Activated T-helper 17 cell treated with anti-CD3 and anti-CD28 coated beads, Interleukin-2, amount 50 U/mL, for 72 hours (primary cell): ENCODE results near the gene SMARCE1. TPM values are rescaled to one million over a fixed set of nuclear protein-coding genes. Genes with fewer than 3 reads are reported as not detected.

Experiments
- ATAC-seq: fragments of 150-1000 bp; cut with Tn5 transposase; replicated peaks from 2 replicates; pipeline ENCODE4 v1.10.0; 2021; ENCODE audit warnings: mild to moderate bottlenecking, moderate library complexity
- H3K27ac Mint-ChIP-seq: one replicate; pipeline ENCODE4 v1.8.0; 2022; ENCODE audit warnings: mixed read lengths
- H3K27me3 Mint-ChIP-seq: one replicate; pipeline ENCODE4 v1.8.0; 2022; ENCODE audit warnings: mixed read lengths
- H3K36me3 Mint-ChIP-seq: one replicate; pipeline ENCODE4 v1.8.0; 2022; ENCODE audit warnings: low read depth, mild to moderate bottlenecking, mixed read lengths
- H3K4me1 Mint-ChIP-seq: one replicate; pipeline ENCODE4 v1.8.0; 2022; ENCODE audit warnings: mixed read lengths
- H3K4me3 Mint-ChIP-seq: one replicate; pipeline ENCODE4 v1.8.0; 2022; ENCODE audit warnings: mild to moderate bottlenecking, mixed read lengths
- H3K9me3 Mint-ChIP-seq: one replicate; pipeline ENCODE4 v1.8.0; 2022; ENCODE audit warnings: mixed read lengths
- total RNA-seq, 2 donors: library from RNA; stranded (reverse); gene quantifications; one replicate each; pipeline ENCODE4 v1.2.3, GENCODE V29; 2022

The SMARCE1 gene
- total RNA-seq, 2 donors from 2014 or later, result 82.1 to 85.5 TPM

GRCh38 chr17:40623419-40624210 lies 24.0 kb downstream of the SMARCE1 start:
- Mint-ChIP-seq H3K27ac (peak overlapping the region; percentile 71), H3K36me3 (peaks cover 18% of the 10 kb centered on the region), H3K4me3 (peak overlapping the region; percentile 70), H3K9me3 (no peaks in the 10 kb centered on the region), H3K4me1 (peaks cover 50% of the 10 kb centered on the region), H3K27me3 (no peaks in the 10 kb centered on the region)
- no peak for ATAC-seq

DNA sequence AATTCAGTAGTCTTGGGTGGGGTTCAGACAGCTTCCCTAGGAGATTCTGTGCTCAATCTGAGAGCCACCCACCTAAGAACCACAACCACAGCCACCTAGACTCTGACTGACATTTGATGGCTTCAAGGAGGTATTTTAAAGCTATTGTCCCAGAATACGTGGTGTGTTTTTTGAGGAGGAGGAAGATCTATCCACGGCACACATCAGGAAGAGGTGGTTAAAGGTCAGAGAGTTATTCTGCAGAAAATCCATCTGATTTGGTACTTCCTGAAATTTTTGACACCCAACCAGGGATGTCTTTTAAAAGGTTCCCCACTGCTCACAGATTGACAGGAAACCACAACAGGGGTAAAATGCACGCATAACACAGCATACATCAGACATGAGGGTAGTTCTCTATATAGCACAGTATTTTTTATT lies 25.1 kb downstream of the SMARCE1 start:
- ATAC-seq, result peak; percentile 34
- Mint-ChIP-seq H3K4me1 (peaks cover 49% of the 10 kb centered on the region), H3K36me3 (peaks cover 7% of the 10 kb centered on the region), H3K27ac (peak overlapping the region; percentile 64), H3K27me3 (no peaks in the 10 kb centered on the region), H3K4me3 (peak overlapping the region; percentile 52), H3K9me3 (no peaks in the 10 kb centered on the region)

GRCh38 chr17:40621578-40621977 lies 26.0 kb downstream of the SMARCE1 start:
- peak overlapping the region; percentile 52 for H3K4me3 Mint-ChIP-seq
- H3K27me3 Mint-ChIP-seq, result no peaks in the 10 kb centered on the region
- ATAC-seq, result no peak
- H3K9me3 Mint-ChIP-seq, result no peaks in the 10 kb centered on the region
- peaks cover 48% of the 10 kb centered on the region for H3K4me1 Mint-ChIP-seq
- no peak overlapping the region for H3K27ac Mint-ChIP-seq
- H3K36me3 Mint-ChIP-seq, result no peaks in the 10 kb centered on the region

GRCh38 chr17:40621019-40621418 lies 26.6 kb downstream of the SMARCE1 start:
- no peak overlapping the region for H3K27ac Mint-ChIP-seq
- no peak for ATAC-seq

DNA sequence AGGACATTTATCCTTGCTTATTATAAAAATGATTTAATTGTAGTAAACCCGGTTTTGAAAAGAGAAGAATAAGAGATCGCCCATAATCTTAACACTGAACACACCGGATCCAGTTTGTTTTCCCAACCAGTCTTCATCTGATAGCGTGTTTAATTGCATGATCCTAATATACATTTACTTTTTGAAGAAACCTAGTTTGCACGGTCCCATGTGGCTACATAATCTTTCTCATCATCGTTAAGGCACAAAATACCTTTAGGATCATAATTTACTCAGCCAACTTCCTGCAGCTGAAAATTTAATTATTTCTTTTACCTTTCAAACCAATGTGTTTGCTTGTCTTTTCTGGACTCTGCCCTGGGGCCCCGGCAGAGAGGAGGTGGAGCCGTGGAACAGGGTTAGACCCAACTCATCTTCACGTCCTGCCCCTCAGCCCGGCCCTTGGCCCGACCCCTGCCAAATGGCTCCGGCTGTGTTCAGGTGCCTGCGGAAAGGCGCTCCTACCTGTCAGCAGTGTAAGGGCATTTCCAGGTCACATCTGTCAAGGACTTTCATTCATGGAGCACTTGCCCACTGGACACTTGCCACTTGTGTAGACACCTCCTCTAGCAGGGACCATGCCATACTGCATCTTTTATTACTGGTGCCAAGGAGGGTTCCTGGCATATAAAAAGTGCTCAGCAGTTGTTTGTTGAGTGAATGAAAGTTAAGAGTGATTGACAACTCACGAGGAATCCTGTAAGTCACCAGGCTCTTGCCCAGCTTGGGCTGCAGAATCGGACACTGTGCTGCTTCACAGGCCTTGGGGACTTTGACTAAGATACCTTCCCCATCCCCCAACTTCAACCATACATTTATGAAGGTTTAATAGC lies 28.6 kb downstream of the SMARCE1 start:
- H3K4me3 Mint-ChIP-seq, result peak overlapping the region; percentile 80
- H3K27me3 Mint-ChIP-seq, result no peaks in the 10 kb centered on the region
- no peak for ATAC-seq
- peaks cover 52% of the 10 kb centered on the region for H3K4me1 Mint-ChIP-seq
- H3K27ac Mint-ChIP-seq, result peak overlapping the region; percentile 88
- H3K9me3 Mint-ChIP-seq, result no peaks in the 10 kb centered on the region
- no peaks in the 10 kb centered on the region for H3K36me3 Mint-ChIP-seq

More at GRCh38 chr17:40621019-40621418, 26.6 kb downstream of the SMARCE1 start:
- peaks cover 53% of the 10 kb centered on the region for H3K4me1 Mint-ChIP-seq
- H3K27me3 Mint-ChIP-seq, result no peaks in the 10 kb centered on the region
- no peaks in the 10 kb centered on the region for H3K9me3 Mint-ChIP-seq
- peak overlapping the region; percentile 80 for H3K4me3 Mint-ChIP-seq
- no peaks in the 10 kb centered on the region for H3K36me3 Mint-ChIP-seq

DNA sequence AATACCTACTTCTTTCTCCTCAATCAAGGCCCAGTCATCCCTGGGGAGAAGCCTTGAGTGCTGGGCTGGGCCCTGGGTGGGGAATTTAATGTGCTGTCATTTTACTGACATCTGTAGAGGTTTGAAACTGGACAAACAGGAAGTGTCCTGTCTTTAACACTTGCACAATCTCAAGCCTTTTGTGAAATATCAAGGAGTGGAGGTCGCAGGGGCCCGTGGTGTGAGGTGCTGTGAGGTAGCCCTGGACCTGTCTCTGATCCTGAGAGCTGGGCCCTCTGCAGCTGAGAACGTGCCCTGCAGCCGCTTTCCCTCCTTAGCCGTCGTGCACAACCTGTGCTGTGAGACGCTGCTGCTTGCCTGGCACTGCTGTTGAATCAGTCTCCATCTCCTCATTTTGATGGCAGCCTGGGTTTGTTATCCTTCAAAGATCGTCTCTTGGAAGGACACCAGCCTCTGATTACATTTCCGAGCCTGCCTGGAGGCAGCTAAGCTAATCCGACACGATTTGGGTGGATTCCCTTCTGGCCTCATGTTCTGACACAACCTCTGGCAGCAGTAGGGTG lies 29.9 kb downstream of the SMARCE1 start:
- Mint-ChIP-seq H3K27me3 (no peaks in the 10 kb centered on the region), H3K4me1 (peaks cover 57% of the 10 kb centered on the region), H3K36me3 (no peaks in the 10 kb centered on the region), H3K4me3 (no peak overlapping the region), H3K27ac (no peak overlapping the region), H3K9me3 (no peaks in the 10 kb centered on the region)
- no peak for ATAC-seq

DNA sequence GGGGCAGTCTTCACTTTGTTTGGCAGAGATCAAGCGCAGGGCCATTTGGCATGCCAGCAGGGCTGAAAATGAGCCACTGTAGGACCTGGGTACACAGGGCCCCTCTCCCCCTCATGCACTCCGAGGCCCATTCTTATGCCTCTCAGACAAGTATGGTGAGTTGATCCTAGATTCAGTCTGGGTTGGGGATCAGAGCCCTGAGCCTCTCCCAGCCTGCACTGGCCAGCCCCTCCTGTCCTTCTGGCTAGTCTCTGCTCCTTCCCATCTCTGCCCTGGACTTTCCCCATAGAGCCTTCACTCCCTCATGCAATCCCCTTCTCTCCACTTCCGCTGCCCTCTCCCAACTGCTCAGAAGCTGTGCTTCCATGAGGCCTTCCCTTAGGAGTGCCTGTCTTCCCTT lies 31.0 kb downstream of the SMARCE1 start:
- Mint-ChIP-seq H3K9me3 (no peaks in the 10 kb centered on the region), H3K27me3 (no peaks in the 10 kb centered on the region), H3K36me3 (no peaks in the 10 kb centered on the region), H3K4me3 (peak overlapping the region; percentile 74), H3K27ac (peak overlapping the region; percentile 87), H3K4me1 (peaks cover 53% of the 10 kb centered on the region)
- no peak for ATAC-seq

- Mint-ChIP-seq H3K4me3 (peak overlapping the region; percentile 74), H3K36me3 (no peaks in the 10 kb centered on the region), H3K27me3 (no peaks in the 10 kb centered on the region), H3K9me3 (no peaks in the 10 kb centered on the region), H3K27ac (peak overlapping the region; percentile 87), H3K4me1 (peaks cover 57% of the 10 kb centered on the region)
- ATAC-seq, result no peak
These were observed 31.7 kb downstream of the SMARCE1 start for GRCh38 chr17:40615841-40616476.

DNA sequence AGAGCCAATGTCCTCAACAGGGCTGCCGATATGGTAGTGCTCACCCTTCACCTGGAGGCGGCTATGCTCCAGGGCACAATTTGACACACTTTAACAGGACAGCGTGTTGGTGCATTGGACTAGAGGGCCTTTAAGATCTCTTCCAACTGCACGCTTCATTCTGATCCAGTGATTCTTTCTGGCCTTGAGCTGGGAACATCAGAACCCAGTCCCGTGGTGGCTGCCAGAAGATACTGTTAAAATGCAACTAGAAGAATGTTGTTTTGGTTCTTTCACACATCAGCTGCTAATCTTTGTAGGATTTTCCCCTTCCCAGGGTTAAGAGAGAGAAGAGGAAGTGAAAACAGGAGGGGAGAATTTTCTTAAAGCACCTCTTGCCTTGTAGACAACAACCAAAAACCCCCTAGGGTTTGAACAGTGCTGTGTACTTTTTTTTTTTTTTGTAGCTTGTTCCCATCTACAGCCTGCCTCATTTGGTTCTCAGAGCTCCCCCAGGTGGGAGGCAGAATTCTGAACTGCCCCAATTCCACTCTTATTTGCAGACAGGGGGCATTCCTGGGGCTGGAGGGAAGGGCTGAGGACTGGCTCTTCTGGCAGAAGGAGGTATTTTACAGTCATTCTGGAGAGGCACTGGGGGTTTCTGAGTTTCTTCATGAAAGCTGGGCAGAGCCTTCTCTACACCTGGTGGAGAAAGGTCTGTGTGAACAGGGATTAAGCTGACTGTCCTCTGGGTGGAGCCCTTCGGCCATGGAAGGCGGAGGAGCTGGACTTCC lies 32.4 kb downstream of the SMARCE1 start:
- ATAC-seq, result peak; percentile 47
- H3K4me3 Mint-ChIP-seq, result peak overlapping the region; percentile 74
- peaks cover 55% of the 10 kb centered on the region for H3K4me1 Mint-ChIP-seq
- no peaks in the 10 kb centered on the region for H3K36me3 Mint-ChIP-seq
- H3K9me3 Mint-ChIP-seq, result no peaks in the 10 kb centered on the region
- H3K27ac Mint-ChIP-seq, result peak overlapping the region; percentile 87
- no peaks in the 10 kb centered on the region for H3K27me3 Mint-ChIP-seq

DNA sequence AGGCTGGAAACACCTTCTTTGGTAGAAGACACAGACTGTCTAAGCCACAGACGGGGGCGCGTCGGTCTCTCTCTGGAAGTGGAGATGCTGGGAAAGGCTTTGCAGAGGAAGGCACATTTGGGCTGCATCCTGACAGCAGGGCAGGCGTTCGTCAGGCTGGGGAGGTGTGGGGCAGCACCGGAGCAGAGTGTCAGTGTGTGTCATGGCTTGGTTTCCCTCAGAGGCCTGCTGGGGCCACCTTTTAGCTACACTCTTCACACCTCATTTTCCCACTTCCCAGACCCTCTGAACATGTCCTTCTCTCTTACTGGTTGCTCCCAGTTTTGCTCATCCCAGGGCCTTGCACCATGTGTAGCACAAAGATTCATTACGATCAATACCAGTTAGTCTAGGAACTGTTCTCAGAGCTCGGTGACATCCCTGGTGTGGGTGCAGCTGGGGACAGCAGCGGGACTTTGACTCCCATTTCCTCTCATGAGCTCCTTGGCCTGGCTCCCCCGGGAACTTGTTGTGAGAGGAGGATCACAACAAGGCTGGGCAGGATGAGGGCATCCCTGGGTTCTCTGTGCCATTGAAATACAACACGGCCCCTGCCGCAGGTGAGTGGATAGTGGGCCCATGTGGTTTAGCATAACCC lies 33.1 kb downstream of the SMARCE1 start:
- Mint-ChIP-seq H3K27me3 (no peaks in the 10 kb centered on the region), H3K9me3 (no peaks in the 10 kb centered on the region), H3K4me3 (peak overlapping the region; percentile 74), H3K36me3 (no peaks in the 10 kb centered on the region), H3K27ac (peak overlapping the region; percentile 87), H3K4me1 (peaks cover 57% of the 10 kb centered on the region)
- ATAC-seq, result peak; percentile 40

DNA sequence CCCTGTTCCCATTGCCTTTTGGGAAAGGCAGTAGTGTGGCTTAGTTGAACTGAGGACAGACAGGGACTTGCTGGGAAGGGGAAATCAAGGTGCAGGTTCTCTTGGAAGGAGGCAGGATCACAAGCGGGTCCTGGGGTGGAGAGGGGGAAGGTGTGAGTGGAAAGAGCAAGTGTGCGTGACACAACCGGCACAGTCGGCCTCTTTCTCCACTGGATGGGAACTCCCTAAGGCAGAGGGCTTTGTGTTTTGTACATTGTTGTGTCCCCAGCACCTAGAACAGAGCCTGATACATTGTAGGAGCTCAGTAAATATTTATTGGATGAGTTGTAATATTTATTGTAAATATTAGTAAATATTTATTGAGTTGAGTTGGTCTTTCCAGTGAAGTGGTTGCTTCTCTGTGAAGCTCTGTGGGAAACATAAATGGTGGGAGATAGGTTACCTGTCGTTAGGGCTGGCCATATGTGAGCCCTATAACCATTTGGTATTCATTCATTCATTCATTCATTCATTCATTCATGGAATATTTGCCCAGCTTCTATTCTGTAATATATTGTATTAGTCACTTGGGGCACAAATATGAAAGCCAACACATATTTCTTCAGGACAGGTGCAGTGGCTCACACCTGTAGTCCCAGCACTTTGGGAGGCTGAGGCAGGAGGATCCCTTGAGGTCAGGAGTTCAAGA lies 34.0 kb downstream of the SMARCE1 start:
- H3K36me3 Mint-ChIP-seq, result no peaks in the 10 kb centered on the region
- no peak for ATAC-seq
- H3K27ac Mint-ChIP-seq, result peak overlapping the region; percentile 97
- H3K27me3 Mint-ChIP-seq, result no peaks in the 10 kb centered on the region
- peaks cover 67% of the 10 kb centered on the region for H3K4me1 Mint-ChIP-seq
- peak overlapping the region; percentile 74 for H3K4me3 Mint-ChIP-seq
- H3K9me3 Mint-ChIP-seq, result no peaks in the 10 kb centered on the region

DNA sequence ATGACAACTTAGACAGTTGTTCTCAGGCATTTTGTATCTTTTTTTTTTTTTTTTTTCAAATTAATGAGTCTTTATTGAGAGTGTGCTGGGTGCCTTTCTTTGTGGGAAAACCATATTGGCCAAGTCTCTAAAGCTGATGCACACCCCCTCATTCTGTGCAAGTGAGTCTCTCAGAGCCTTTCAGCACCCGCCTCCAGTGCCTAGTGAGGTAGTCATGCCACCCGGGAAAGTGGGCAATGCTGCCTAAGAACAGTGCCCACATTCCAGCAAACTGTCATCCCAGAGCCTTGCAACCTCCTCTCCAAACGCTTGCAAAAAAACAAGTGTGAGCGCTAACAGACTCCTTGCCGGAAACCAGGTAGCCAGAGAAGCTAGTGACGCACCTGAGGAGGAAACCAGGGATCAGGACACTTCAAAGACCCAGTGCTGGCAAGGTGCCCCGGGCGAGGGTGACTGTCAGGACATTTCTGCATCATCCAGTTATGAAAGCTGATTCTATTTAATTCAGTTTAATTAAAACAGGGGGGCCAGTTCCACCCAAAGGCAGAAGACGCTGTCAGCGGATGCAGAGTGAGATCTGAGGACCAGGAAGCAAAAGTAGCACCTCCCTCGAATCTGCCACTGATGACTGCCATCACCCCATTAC lies 34.9 kb downstream of the SMARCE1 start:
- Mint-ChIP-seq H3K4me3 (peak overlapping the region; percentile 74), H3K36me3 (no peaks in the 10 kb centered on the region), H3K4me1 (peaks cover 76% of the 10 kb centered on the region), H3K27me3 (no peaks in the 10 kb centered on the region), H3K27ac (peak overlapping the region; percentile 97), H3K9me3 (no peaks in the 10 kb centered on the region)
- peak; percentile 11 for ATAC-seq
